ENCODE data around the gene LAMTOR4.
"Not testable (repeated sequence)": the region's sequence is repeated elsewhere in the genome, so short reads cannot be mapped to it uniquely, and the experiment has no call there.

Gene LAMTOR4

GRCh38 chr7:100185726-100186125 is 37.0 kb downstream of the LAMTOR4 start:
- no peak for TF ChIP-seq CTCF (IDR thresholded peaks at IDR 0.05)
- DNase-seq = no peak
- no peaks in the 10 kb centered on the region for H3K36me3 Mint-ChIP-seq (ENCODE audit: low read depth)
- H3K27me3 Mint-ChIP-seq (ENCODE audit: low read depth, poor library complexity) = peaks cover 32% of the 10 kb centered on the region
- no peak overlapping the region for H3K4me3 Mint-ChIP-seq
- no peaks in the 10 kb centered on the region for H3K9me3 Mint-ChIP-seq
- peaks cover 30% of the 10 kb centered on the region for H3K4me1 Mint-ChIP-seq
- H3K27ac Mint-ChIP-seq = no peak overlapping the region

GRCh38 chr7:100189061-100189460 is 40.3 kb downstream of the LAMTOR4 start:
- Mint-ChIP-seq H3K36me3 (ENCODE audit: low read depth) (no peaks in the 10 kb centered on the region), H3K4me1 (peaks cover 12% of the 10 kb centered on the region), H3K27ac (no peak overlapping the region), H3K4me3 (no peak overlapping the region), H3K9me3 (no peaks in the 10 kb centered on the region), H3K27me3 (ENCODE audit: low read depth, poor library complexity) (peaks cover 15% of the 10 kb centered on the region)
- TF ChIP-seq CTCF (IDR thresholded peaks at IDR 0.05) = no peak
- DNase-seq = no peak

DNA sequence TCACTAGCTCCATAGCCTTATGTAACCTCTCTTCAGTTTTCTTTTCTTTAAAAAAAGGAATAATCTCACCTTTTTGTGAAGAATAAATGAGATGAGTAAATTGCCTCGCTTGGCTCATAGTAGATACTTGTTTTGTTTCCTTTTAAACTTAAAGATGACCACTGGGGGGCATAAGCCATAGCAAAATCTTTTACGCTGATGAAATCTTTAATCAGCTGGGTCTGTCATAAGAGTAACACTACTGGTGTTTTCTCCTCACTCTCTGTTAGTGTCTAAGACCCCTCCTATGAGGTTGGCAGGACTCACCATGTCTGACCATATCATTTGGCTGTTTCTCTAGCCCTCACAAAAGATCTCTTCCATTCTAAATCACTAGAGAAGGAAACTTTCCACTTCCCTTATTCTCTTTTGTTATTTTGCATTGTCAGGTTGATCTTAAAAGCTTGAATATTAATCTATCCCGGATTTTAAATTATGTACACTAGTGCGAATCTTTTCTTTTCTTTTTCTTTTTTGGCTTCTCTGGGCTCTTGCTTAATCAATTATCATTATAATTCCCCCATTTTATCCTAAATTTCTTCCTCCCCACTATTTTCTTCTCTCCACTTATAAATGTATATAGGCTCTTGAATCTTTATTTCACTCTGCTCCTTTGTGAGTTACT is 41.5 kb downstream of the LAMTOR4 start:
- Mint-ChIP-seq H3K4me3 (no peak overlapping the region), H3K36me3 (ENCODE audit: low read depth) (no peaks in the 10 kb centered on the region), H3K27me3 (ENCODE audit: low read depth, poor library complexity) (peaks cover 15% of the 10 kb centered on the region), H3K4me1 (peaks cover 12% of the 10 kb centered on the region), H3K9me3 (no peaks in the 10 kb centered on the region), H3K27ac (no peak overlapping the region)
- no peak for TF ChIP-seq CTCF (IDR thresholded peaks at IDR 0.05)
- DNase-seq = no peak

- Mint-ChIP-seq H3K4me1 (peaks cover 5% of the 10 kb centered on the region), H3K36me3 (ENCODE audit: low read depth) (no peaks in the 10 kb centered on the region), H3K27me3 (ENCODE audit: low read depth, poor library complexity) (peaks cover 12% of the 10 kb centered on the region), H3K4me3 (no peak overlapping the region), H3K9me3 (no peaks in the 10 kb centered on the region), H3K27ac (no peak overlapping the region)
- no peak for DNase-seq
- no peak for TF ChIP-seq CTCF (IDR thresholded peaks at IDR 0.05)
These were observed 43.1 kb downstream of the LAMTOR4 start for GRCh38 chr7:100191775-100192174.

DNA sequence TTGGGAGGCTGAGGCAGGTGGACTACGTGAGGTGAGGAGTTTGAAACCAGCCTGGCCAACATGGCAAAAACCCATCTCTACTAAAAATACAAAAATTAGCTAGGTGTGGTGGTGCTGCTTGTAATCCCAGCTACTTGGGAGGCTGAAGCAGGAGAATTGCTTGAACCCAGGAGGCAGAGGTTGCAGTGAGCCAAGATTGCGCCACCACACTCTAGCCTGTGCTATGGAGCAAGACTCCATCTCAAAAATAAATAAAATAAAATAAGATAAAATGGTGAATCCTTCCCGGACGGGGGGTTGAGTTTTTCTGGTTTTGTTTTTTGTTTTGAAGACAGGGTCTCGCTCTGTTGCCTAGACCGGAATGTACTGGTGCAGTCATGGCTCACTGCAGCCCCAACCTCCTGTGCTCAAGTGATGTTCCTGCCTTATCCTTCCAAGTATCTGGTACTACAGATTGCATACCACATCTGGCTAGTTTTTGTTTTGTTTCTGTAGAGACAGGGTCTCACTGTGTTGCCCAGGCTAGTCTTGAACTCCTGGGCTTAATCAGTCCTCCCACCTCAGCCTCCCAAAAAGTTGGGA is 43.7 kb downstream of the LAMTOR4 start:
- not testable (repeated sequence) for DNase-seq; H3K36me3 Mint-ChIP-seq (ENCODE audit: low read depth); H3K9me3 Mint-ChIP-seq; H3K4me1 Mint-ChIP-seq; H3K27ac Mint-ChIP-seq; H3K4me3 Mint-ChIP-seq
- peaks cover 15% of the 10 kb centered on the region for H3K27me3 Mint-ChIP-seq (ENCODE audit: low read depth, poor library complexity)

DNA sequence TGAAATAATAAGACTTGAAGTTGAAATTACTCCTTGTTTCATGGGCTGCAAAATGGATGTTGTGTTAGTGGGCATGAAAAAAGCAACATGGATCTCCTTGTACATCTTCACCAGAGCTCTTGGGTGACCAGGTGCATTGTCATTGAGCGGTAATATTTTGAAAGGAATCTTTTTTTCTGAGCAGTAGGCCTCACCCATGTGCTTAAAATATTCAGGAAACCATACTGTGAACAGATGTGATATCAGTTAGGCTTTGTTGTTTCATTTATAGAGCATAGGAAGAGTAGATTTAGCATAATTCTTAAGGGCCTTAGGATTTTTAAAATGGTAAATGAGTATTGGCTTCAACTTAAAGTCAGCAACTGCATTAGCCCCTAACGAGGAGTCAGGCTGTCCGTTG is 44.3 kb downstream of the LAMTOR4 start:
- no peaks in the 10 kb centered on the region for H3K36me3 Mint-ChIP-seq (ENCODE audit: low read depth)
- H3K9me3 Mint-ChIP-seq = no peaks in the 10 kb centered on the region
- H3K4me3 Mint-ChIP-seq = no peak overlapping the region
- H3K4me1 Mint-ChIP-seq = peaks cover 5% of the 10 kb centered on the region
- H3K27ac Mint-ChIP-seq = no peak overlapping the region
- peaks cover 18% of the 10 kb centered on the region for H3K27me3 Mint-ChIP-seq (ENCODE audit: low read depth, poor library complexity)
- no peak for DNase-seq
- TF ChIP-seq CTCF (IDR thresholded peaks at IDR 0.05) = no peak
